Measurements from ENCODE around the gene NTM.

NTM gene

GRCh38 chr11:131694526-131695424, 324.4 kb downstream of the NTM start:
- Histone ChIP-seq H3K4me3 (ENCODE audit: low read depth, low read length) (peak overlapping the region; percentile 32), H3K27ac (no peak overlapping the region), H3K36me3 (no peaks in the 10 kb centered on the region), H3K9me3 (ENCODE audit: severe bottlenecking) (no peaks in the 10 kb centered on the region), H3K27me3 (ENCODE audit: insufficient read depth, low read depth, severe bottlenecking) (no peaks in the 10 kb centered on the region)
- peak; percentile 84 for DNase-seq
- peak; percentile 92 for TF ChIP-seq CTCF (IDR thresholded peaks at IDR 0.05; ENCODE audit: low read depth, low read length)

DNA sequence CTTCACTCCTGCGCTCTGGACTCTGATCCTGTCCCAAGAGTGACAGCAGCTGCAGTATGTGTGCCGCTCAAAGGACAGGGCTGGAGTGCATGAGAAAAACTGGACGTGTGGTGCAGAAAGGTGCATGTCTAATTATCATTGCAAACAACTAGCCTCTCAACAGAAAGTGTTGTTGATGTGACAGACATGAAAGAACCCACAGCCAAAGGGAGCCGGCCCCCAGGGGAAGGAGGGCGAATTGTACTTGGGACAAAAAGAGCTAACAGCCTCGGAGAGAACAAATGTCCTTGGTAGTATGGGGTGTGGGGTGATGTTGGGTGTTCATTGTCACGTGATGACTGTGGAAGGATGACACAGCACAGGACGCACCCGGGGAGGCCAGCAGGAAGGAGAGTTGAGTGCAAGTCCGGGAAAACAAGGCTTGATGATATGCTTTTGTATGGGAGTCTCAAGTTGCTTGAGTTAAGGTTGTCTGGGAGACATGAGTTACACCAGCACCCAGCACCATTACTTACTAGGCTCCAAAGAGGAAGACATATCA, 325.5 kb downstream of the NTM start:
- no peak for DNase-seq

GRCh38 chr11:131696690-131697089, 326.3 kb downstream of the NTM start:
- no peak for DNase-seq
- Histone ChIP-seq H3K36me3 (no peaks in the 10 kb centered on the region), H3K4me3 (ENCODE audit: low read depth, low read length) (no peak overlapping the region), H3K9me3 (ENCODE audit: severe bottlenecking) (no peaks in the 10 kb centered on the region), H3K27ac (no peak overlapping the region), H3K27me3 (ENCODE audit: insufficient read depth, low read depth, severe bottlenecking) (no peaks in the 10 kb centered on the region)
- TF ChIP-seq CTCF (IDR thresholded peaks at IDR 0.05; ENCODE audit: low read depth, low read length), result no peak

More for the DNA sequence above, 325.5 kb downstream of the NTM start:
- Histone ChIP-seq H3K36me3 (no peaks in the 10 kb centered on the region), H3K4me3 (ENCODE audit: low read depth, low read length) (no peak overlapping the region), H3K27ac (no peak overlapping the region), H3K9me3 (ENCODE audit: severe bottlenecking) (no peaks in the 10 kb centered on the region), H3K27me3 (ENCODE audit: insufficient read depth, low read depth, severe bottlenecking) (no peaks in the 10 kb centered on the region)
- TF ChIP-seq CTCF (IDR thresholded peaks at IDR 0.05; ENCODE audit: low read depth, low read length), result no peak

- Histone ChIP-seq H3K9me3 (ENCODE audit: severe bottlenecking) (peaks cover 6% of the 10 kb centered on the region), H3K27ac (no peak overlapping the region), H3K36me3 (no peaks in the 10 kb centered on the region), H3K27me3 (ENCODE audit: insufficient read depth, low read depth, severe bottlenecking) (no peaks in the 10 kb centered on the region), H3K4me3 (ENCODE audit: low read depth, low read length) (no peak overlapping the region)
- no peak for DNase-seq
- TF ChIP-seq CTCF (IDR thresholded peaks at IDR 0.05; ENCODE audit: low read depth, low read length), result no peak
Measured at GRCh38 chr11:131703311-131703710, 332.9 kb downstream of the NTM start.

GRCh38 chr11:131704682-131705081, 334.3 kb downstream of the NTM start:
- Histone ChIP-seq H3K36me3 (no peaks in the 10 kb centered on the region), H3K4me3 (ENCODE audit: low read depth, low read length) (no peak overlapping the region), H3K27me3 (ENCODE audit: insufficient read depth, low read depth, severe bottlenecking) (no peaks in the 10 kb centered on the region), H3K9me3 (ENCODE audit: severe bottlenecking) (peaks cover 6% of the 10 kb centered on the region), H3K27ac (no peak overlapping the region)
- TF ChIP-seq CTCF (IDR thresholded peaks at IDR 0.05; ENCODE audit: low read depth, low read length), result no peak
- DNase-seq, result no peak

Measured in WERI-Rb-1 (cell line).